Astrocyte of the cerebellum (primary cell): ENCODE measurements around the gene EPG5.

ENCODE experiments used
- DNase-seq: peaks from one replicate; pipeline ENCODE4 v3.0.0-alpha.2; 2011; ENCODE audit warnings: low read depth
- H3K4me3 ChIP-seq: 2 replicates; pipeline ENCODE4 v1.5.1; 2011; ENCODE audit warnings: mild to moderate bottlenecking, low read depth, low read length, moderate library complexity
- in situ Hi-C: cut with HindIII; loops from 2 replicates; pipeline ENCODE4 v1.10.0; 2017; ENCODE audit warnings: low sequenced_read_pairs
- TF ChIP-seq, protein P1 (sequence below): IDR thresholded peaks from 2 replicates; pipeline ENCODE4 v1.5.1; 2012; ENCODE audit warnings: low read length, low read depth, moderate library complexity, mild to moderate bottlenecking; ENCODE audit errors: missing control alignments

EPG5 gene

DNA sequence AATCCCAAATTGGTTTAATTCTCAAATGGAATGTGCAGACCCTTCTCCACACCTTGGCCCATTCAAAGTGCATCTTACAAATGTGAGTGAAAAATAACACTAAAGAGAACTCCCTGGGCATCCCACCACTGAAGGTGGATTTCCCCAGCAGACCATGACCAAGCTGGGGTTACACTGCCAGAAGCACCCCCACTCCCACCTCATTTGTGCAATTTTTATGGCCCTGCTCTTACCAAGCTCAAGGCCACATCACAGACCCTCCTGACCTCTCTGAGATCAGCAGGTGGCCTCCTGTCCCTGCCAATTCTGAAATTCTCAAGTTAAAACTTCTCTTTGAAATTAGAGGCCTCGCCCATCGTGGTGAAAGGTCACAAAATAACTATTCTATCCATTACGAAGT is 120.0 kb downstream of the EPG5 start:
- DNase-seq, result peak; percentile 26
- H3K4me3 ChIP-seq, result no peak overlapping the region
- TF ChIP-seq, protein P1, sequence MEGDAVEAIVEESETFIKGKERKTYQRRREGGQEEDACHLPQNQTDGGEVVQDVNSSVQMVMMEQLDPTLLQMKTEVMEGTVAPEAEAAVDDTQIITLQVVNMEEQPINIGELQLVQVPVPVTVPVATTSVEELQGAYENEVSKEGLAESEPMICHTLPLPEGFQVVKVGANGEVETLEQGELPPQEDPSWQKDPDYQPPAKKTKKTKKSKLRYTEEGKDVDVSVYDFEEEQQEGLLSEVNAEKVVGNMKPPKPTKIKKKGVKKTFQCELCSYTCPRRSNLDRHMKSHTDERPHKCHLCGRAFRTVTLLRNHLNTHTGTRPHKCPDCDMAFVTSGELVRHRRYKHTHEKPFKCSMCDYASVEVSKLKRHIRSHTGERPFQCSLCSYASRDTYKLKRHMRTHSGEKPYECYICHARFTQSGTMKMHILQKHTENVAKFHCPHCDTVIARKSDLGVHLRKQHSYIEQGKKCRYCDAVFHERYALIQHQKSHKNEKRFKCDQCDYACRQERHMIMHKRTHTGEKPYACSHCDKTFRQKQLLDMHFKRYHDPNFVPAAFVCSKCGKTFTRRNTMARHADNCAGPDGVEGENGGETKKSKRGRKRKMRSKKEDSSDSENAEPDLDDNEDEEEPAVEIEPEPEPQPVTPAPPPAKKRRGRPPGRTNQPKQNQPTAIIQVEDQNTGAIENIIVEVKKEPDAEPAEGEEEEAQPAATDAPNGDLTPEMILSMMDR, result no peak
- in situ Hi-C loops, result no loop called here

- in situ Hi-C loops, result no loop called here
- H3K4me3 ChIP-seq, result no peak overlapping the region
- no peak for DNase-seq
- TF ChIP-seq, protein P1, result no peak
Measured at GRCh38 chr18:45845410-45845809, 121.7 kb downstream of the EPG5 start.

GRCh38 chr18:45844938-45845337 is 122.2 kb downstream of the EPG5 start:
- in situ Hi-C loops, result no loop called here
- H3K4me3 ChIP-seq, result no peak overlapping the region
- DNase-seq, result no peak
- TF ChIP-seq, protein P1, result no peak

GRCh38 chr18:45843019-45843418 is 124.1 kb downstream of the EPG5 start:
- H3K4me3 ChIP-seq, result no peak overlapping the region
- no peak for DNase-seq
- TF ChIP-seq, protein P1, result no peak
- in situ Hi-C loops, result no loop called here

- H3K4me3 ChIP-seq, result no peak overlapping the region
- no peak for DNase-seq
- in situ Hi-C loops, result no loop called here
- TF ChIP-seq, protein P1, result no peak
Measured at GRCh38 chr18:45841765-45842442, 125.2 kb downstream of the EPG5 start.

- no peak overlapping the region for H3K4me3 ChIP-seq
- no peak for DNase-seq
- in situ Hi-C loops, result no loop called here
- TF ChIP-seq, protein P1, result no peak
Measured at GRCh38 chr18:45841060-45841764, 125.9 kb downstream of the EPG5 start.
